ENCODE results near the gene C12orf57. TPM values are rescaled to one million over a fixed set of nuclear protein-coding genes. Genes with fewer than 3 reads are reported as not detected.

The C12orf57 gene
- total and polyA plus RNA-seq, 2 of the 13 experiments (the other 11 are each of a cell fraction or from before 2014, with no cell fraction given): 84.0 to 287 TPM

GRCh38 chr12:6943722-6944380 is at the start of gene C12orf57, which contains the start of gene RNU7-1 (continued):
- TF ChIP-seq REST (IDR thresholded peaks at IDR 0.05; ENCODE audit: borderline replicate concordance in 1 of 2, low read depth in 1 of 2, low read length in 2 of 2): peak in 1 of 2 experiments; percentile 60; a peak in 1 of 4 replicates
- peak; percentile 43 for TF ChIP-seq NR2C2 (CRISPR knock-in tag; IDR thresholded peaks at IDR 0.05; ENCODE audit: borderline replicate concordance)
- no peak for TF ChIP-seq HCFC1 (IDR thresholded peaks at IDR 0.05; ENCODE audit: low read depth, low read length)
- TF ChIP-seq AGO2 (optimal IDR thresholded peaks at IDR 0.05; ENCODE audit: low read depth, low read length): peak; percentile 87
- TF ChIP-seq MEIS1 (CRISPR knock-in tag; IDR thresholded peaks at IDR 0.05; ENCODE audit: borderline replicate concordance): peak; percentile 25; the same call in 1 of the 2 replicates
- no peak for TF ChIP-seq ZNF337 (CRISPR knock-in tag; IDR thresholded peaks at IDR 0.05; ENCODE audit: borderline replicate concordance, low read depth)
- TF ChIP-seq SUZ12 (IDR thresholded peaks at IDR 0.05; ENCODE audit: low read depth, low read length): no peak
- peak; percentile 66; the same call in 1 of the 2 replicates for TF ChIP-seq ESRRA (CRISPR knock-in tag; IDR thresholded peaks at IDR 0.05; ENCODE audit: low read depth)
- no peak for TF ChIP-seq HNRNPL (IDR thresholded peaks at IDR 0.05; ENCODE audit: low read depth, low read length)
- TF ChIP-seq ZMYM2 (CRISPR knock-in tag; IDR thresholded peaks at IDR 0.05): no peak
- no peak for TF ChIP-seq ZNF263 (CRISPR knock-in tag; IDR thresholded peaks at IDR 0.05)
- peak; percentile 58; the same call in 1 of the 2 replicates for TF ChIP-seq HIC2 (CRISPR knock-in tag; IDR thresholded peaks at IDR 0.05; ENCODE audit: low read depth)
- TF ChIP-seq KLF15 (CRISPR knock-in tag; IDR thresholded peaks at IDR 0.05; ENCODE audit: borderline replicate concordance): 0 out of 2 replicates have a peak, but pooled peaks have one; percentile 59
- TF ChIP-seq, protein P1, sequence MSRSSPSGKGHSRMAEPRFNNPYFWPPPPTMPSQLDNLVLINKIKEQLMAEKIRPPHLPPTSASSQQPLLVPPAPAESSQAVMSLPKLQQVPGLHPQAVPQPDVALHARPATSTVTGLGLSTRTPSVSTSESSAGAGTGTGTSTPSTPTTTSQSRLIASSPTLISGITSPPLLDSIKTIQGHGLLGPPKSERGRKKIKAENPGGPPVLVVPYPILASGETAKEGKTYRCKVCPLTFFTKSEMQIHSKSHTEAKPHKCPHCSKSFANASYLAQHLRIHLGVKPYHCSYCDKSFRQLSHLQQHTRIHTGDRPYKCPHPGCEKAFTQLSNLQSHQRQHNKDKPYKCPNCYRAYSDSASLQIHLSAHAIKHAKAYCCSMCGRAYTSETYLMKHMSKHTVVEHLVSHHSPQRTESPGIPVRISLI (CRISPR knock-in tag; IDR thresholded peaks at IDR 0.05; ENCODE audit: borderline replicate concordance): peak; percentile 34; the same call in 1 of the 2 replicates
- TF ChIP-seq ZKSCAN5 (CRISPR knock-in tag; IDR thresholded peaks at IDR 0.05): no peak
- TF ChIP-seq, protein P2, sequence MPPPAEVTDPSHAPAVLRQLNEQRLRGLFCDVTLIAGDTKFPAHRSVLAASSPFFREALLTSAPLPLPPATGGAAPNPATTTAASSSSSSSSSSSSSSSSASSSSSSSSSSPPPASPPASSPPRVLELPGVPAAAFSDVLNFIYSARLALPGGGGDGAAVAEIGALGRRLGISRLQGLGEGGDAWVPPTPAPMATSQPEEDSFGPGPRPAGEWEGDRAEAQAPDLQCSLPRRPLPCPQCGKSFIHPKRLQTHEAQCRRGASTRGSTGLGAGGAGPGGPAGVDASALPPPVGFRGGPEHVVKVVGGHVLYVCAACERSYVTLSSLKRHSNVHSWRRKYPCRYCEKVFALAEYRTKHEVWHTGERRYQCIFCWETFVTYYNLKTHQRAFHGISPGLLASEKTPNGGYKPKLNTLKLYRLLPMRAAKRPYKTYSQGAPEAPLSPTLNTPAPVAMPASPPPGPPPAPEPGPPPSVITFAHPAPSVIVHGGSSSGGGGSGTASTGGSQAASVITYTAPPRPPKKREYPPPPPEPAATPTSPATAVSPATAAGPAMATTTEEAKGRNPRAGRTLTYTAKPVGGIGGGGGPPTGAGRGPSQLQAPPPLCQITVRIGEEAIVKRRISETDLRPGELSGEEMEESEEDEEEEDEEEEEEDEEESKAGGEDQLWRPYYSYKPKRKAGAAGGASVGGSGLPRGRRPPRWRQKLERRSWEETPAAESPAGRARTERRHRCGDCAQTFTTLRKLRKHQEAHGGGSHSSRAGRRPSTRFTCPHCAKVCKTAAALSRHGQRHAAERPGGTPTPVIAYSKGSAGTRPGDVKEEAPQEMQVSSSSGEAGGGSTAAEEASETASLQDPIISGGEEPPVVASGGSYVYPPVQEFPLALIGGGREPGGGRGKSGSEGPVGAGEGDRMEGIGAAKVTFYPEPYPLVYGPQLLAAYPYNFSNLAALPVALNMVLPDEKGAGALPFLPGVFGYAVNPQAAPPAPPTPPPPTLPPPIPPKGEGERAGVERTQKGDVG (CRISPR knock-in tag; IDR thresholded peaks at IDR 0.05; ENCODE audit: borderline replicate concordance): 0 out of 2 replicates have a peak, but pooled peaks have one; percentile 6
